ENCODE results near the gene GPRIN1.

GPRIN1 gene

DNA sequence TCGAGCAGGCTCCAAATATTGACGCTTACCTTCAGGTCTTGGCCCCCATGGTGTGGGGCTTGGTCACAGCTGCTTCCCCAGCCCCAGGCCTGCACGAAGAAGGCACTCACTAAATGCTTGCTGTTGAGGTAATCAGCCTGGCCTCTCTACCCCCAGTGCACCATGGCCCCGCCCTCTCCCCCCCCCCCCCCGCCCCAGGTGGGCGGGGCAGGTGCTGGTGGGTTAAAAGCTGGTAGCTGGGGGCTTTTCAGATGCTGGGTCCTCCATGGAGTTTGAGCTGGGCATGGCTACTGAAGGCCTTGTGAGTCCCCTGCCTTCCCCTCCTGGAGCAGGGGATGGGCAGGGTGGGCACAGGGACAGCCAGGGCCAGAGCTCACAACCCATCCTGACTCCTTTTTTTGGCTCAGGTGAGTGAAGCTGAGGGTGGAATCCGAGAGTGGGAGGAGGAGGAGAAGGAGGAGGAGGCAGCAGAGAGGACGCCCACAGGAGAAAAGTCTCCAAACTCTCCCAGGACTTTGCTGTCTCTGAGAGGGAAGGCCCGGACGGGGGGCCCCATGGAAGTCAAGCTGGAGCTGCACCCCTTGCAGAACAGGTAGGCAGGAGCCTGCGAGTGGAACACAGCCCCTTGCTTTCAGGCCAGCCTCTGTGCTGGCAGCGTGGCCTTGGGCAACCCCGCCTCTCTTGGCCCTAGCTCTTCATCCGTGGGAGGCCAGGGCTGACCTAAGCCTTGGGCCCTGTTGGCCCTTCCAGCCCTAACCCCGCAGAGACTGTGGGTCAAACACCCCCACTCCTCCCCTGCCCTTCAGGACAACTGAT is 32.9 kb upstream of the GPRIN1 start:
- no peak for DNase-seq

DNA sequence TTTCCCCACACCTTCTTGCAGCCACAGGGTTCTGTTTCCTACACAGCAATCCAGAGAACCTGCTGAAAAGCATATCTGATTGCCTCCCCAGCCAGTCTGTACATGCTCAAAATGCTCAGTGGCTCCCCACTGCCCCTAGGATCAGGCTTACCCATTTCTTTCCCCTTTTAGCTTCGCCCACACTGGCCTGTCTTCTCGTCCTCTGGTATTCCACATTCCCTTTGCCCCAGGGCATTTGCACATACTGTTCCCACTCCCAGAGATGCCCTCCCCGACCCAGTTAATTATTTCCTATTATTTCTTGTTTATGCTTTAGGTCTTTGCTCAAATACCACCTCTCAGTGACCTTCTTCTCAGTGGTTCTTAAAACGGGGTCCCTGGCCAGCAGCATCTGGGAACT is 30.7 kb upstream of the GPRIN1 start:
- DNase-seq = no peak

- no peak for DNase-seq
Observed at GRCh38 chr5:176639981-176640380, 30.0 kb upstream of the GPRIN1 start.

- no peak for DNase-seq
Observed at GRCh38 chr5:176639208-176639607, 29.3 kb upstream of the GPRIN1 start.

- no peak for DNase-seq
Observed at GRCh38 chr5:176638437-176638836, 28.5 kb upstream of the GPRIN1 start.

- DNase-seq = no peak
Observed at GRCh38 chr5:176637556-176637955, 27.6 kb upstream of the GPRIN1 start.

DNA sequence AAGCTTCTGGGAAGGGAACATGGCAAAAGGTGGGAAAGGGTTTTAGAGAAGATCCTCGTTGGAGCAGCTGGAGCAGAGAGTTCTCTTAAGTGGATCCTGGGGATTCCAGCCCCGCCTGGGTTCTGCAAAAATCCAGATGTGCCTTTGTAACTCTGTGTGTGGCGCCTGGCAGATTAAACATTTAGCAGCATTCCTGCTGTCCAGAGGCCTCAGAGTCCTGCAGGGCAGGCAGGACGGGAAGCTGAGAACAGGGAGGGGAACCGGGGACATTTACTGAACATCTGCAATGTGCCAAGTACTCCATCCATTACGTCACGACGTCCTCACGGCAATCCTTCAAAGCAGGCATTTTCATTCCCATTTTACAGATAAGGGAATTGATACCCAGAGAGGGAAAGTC is 26.5 kb upstream of the GPRIN1 start:
- no peak for DNase-seq

GRCh38 chr5:176633598-176633997 is 23.6 kb upstream of the GPRIN1 start:
- DNase-seq = no peak

GRCh38 chr5:176632745-176633144 is 22.8 kb upstream of the GPRIN1 start:
- no peak for DNase-seq

DNA sequence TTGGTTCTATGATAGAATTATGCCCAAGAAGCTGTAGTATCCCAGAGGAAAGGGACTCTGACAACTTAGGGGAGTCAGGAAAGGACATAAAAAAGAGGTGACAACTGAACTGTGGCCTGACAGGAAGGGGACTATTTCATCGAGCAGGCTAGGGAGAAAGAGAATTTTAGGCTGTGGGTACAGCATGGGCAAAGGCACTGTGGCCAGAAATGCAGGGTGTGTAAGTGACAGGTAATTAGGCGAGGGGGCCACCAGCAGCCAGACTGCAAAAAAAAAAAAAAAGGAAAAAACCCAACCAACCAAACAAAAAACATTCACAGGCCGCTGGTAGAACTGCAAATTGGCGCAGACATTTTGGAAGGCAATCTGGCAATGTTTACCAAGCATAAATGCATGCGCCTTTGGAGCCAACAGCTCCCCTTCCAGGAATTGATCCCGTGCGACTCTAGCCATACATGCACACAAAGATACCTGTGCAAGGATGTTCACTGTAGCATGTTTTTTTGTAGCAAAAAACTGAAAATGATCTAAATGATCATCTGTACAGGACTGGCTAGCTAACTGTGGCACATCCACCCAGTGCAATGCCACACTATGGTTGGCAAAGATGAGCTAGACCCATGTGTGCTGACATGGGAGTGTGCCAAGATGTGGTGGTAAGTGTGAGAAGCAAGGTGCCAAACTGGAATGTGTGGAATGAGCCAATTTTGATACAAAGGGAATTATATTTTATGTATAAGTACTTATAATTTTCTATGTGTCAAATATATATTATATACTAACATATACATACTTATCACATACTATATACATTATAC is 21.6 kb upstream of the GPRIN1 start:
- DNase-seq = no peak

DNA sequence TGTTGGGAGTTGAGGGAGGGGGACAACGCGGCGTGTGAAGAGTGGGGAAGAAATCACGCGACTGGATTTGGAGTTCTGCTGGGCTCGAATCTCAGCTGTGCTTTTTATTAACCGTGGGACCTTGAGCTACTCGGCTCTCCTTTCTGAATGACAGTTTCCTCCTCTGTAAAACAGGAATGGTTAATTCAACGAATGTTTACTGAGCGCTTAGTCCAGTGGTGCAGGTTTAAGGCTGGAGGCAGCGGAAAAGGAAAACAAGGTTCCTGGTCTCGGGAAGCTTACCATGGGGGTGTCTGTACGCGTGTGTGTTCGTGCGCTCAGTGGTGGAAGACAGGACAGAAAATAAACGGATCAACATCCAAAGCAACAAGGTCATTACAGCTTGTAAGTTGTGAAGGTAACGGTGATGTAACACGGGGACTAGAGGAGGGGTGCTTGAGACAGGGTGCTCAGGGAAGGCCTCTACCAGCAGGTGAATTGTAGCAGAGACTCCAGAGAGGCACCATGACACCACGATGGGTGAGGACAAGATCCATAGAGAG is 20.8 kb upstream of the GPRIN1 start:
- DNase-seq = no peak

DNA sequence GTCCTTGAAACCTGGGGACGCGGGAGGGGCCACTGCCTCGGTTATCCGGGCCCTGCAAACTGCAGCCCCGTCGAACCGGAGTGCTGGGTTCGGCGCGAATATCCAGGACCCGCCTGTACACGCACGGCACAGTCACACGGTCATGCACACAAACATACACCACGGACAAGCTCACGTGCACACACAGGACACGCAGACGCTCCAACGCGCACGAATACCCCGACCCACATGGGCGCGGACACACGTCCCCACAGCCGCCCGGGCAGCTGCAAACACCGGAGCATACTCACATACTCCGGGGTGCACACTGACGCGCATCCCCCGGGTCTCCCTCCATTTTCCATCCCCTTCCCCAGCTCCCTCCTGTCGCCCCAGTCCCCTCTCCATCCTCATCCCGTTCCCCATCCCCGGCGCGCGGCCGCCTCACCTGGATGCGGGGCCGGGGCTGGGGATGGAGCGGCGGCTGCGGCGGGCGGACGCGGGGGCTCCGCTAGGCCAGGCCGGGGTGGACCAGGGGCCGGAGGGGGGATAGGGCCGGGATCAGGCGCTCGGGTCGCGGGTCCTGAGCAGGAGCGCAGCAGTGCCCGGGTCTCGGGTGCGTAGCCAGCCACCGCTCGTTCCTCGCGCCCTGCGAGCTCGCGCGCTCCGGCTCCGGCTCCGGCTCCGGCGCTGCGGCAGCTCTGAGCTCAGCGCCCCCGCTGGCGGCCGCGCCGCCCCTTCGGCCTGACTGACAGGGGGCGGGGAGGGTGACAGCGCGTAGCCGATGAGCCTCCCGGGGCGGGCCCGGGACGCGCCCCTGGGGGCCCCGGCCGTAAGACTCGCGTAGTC is 20.1 kb upstream of the GPRIN1 start, which contains the start of the genes EIF4E1B and SNCB:
Gene EIF4E1B (plus strand): TSS at position 823 of the 828 bp plus-strand sequence. CDS start 12,113 bp downstream, outside the sequence.
Gene SNCB (minus strand): TSS at position 682 of the 828 bp plus-strand sequence. CDS start 880 bp downstream, outside the sequence.
- DNase-seq = peak; percentile 65

DNA sequence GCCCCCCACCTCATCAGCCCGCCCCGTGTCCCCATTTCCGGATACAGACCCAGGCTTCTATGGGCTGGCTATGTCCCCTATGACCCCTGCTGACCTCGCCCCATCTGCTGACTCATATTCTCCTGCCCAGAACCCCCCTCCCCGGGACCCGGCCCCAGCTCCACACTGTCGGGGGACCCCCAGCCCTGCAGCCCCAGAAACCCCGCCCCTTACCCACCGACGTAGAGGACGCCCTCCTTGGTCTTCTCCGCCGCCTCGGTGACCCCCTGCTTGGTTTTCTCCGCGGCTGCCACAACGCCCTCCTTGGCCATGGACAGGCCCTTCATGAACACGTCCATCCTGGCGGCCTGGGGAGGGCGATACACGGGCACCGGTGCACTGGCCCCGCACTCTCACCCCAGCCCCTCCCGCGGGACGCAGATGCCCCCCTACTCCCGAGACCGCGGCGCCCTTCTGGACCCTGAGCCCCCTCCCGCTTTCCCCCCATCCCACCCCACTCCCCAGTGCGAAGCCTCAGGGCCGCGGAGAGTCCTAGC is 19.4 kb upstream of the GPRIN1 start:
- DNase-seq = no peak

DNA sequence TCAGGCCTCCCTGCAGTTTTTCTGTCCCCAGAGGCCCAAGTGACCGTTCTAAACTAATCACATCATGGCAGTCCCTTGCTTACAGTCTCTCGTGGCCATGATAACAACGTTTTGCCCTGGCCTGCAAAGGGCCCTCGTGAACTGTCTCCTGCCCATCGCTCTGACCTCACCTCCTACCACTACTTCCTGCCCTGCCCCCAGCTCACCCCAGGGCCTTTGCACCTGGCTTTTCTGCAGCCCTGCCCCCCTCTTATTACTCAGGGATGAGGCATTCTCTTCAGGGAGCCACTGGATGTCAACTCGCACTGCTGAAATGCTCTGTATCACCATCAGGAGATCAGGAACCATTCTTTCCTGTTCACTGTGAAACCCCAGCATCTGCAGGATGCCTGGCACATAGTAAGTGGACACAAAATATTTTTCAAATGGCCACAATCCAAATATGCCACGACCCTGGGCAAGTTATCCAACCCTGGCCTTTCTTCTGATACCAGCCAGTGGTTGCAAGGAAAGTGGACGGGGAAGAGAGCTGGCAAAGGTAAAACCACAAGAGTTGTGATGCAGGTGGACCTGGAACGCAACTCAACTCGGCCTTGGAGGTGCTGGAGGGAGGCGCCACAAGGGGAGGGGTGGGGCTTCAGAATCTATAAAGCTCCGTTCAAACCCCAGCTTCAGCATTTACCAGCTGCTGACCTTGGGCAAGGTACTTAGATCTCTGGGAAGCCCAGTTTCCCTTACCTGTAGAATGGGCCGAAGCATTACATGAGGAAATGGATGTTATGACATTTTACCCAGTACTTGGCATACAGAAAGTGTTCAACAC is 18.7 kb upstream of the GPRIN1 start:
- DNase-seq = no peak

DNA sequence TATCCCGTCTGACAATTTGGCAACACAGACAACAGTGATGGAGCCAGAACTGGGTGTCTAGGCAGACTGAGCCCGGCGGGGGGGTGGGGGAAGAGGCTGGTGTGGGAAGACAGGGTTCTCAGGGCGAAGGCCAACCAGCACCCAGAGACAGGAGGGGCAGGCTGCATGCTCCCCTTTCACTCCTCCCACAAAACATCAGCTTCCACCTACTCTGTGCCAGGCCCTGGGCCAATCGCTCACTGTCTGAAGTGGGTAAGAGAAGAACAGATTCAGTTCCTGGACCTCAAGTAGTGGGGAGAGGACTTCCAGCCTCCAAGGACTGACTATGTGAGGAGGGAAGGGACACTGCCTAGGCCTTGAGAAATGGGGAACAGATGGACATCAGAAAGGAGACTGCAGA is 17.6 kb upstream of the GPRIN1 start:
- no peak for DNase-seq

GRCh38 chr5:176626876-176627236 is 16.9 kb upstream of the GPRIN1 start:
- no peak for DNase-seq

GRCh38 chr5:176625966-176626875 is 16.3 kb upstream of the GPRIN1 start:
- no peak for DNase-seq

DNA sequence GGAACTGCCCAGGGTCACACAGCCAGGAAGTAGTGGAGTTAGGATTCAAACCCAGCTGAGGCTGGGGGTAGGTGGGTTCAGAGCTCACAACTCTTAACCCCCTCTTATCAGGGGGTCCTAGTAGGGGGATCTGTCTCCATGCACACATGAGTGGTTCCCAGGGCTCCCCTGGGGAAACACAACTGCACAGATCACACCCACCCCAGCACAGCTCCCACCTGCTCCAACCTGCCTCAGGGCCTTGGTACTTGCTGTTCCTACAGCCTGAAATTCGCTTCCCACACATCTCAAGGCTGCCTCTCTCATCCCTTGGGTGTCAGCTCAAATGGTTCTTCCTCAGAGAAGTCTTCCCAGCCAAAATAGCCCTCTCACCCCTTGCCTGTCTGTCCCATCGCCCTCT is 15.6 kb upstream of the GPRIN1 start:
- DNase-seq = no peak

DNA sequence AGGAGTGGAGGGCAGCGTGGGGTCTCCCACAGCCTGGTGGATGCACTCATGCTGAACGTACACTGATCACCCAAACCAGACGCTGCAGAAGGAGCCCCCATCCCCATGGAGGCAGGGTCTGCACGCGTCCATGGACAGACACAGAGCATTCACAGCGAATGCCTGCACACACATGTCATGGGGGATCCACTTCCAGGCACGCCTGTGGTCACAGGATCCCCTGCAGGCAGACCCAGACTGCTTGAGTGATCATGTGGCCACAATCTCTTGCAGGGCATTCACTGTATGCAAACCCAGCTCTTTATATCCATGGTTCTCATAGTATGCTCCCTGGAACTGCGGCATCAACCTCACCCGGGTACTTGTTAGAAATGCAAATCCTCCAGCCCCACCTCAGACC is 15.0 kb upstream of the GPRIN1 start:
- no peak for DNase-seq

GRCh38 chr5:176624142-176624541 is 14.2 kb upstream of the GPRIN1 start:
- no peak for DNase-seq
